ENCODE data around the gene BIRC5.
"Not testable (repeated sequence)": the region's sequence is repeated elsewhere in the genome, so short reads cannot be mapped to it uniquely, and the experiment has no call there.

Gene BIRC5

GRCh38 chr17:78225088-78225865 is 11.2 kb downstream of the BIRC5 start:
- DNase-seq (ENCODE audit: low spot score) = no peak

GRCh38 chr17:78226055-78226758 is 12.2 kb downstream of the BIRC5 start:
- DNase-seq (ENCODE audit: low spot score) = no peak

GRCh38 chr17:78226759-78227454 is 12.9 kb downstream of the BIRC5 start:
- DNase-seq (ENCODE audit: low spot score) = no peak

- no peak for DNase-seq (ENCODE audit: low spot score)
Observed at GRCh38 chr17:78227455-78227916, 13.4 kb downstream of the BIRC5 start.

- DNase-seq (ENCODE audit: low spot score) = no peak
Observed at GRCh38 chr17:78228176-78228575, 14.1 kb downstream of the BIRC5 start.

GRCh38 chr17:78230252-78230962 is 16.4 kb downstream of the BIRC5 start:
- DNase-seq (ENCODE audit: low spot score) = no peak

GRCh38 chr17:78230996-78231935 is 17.2 kb downstream of the BIRC5 start, which contains the start of gene TMEM235:
TSS of gene TMEM235 (plus strand) at chr17:78231631. CDS start at chr17:78232024, 393 bp downstream.
- no peak for DNase-seq (ENCODE audit: low spot score)

DNA sequence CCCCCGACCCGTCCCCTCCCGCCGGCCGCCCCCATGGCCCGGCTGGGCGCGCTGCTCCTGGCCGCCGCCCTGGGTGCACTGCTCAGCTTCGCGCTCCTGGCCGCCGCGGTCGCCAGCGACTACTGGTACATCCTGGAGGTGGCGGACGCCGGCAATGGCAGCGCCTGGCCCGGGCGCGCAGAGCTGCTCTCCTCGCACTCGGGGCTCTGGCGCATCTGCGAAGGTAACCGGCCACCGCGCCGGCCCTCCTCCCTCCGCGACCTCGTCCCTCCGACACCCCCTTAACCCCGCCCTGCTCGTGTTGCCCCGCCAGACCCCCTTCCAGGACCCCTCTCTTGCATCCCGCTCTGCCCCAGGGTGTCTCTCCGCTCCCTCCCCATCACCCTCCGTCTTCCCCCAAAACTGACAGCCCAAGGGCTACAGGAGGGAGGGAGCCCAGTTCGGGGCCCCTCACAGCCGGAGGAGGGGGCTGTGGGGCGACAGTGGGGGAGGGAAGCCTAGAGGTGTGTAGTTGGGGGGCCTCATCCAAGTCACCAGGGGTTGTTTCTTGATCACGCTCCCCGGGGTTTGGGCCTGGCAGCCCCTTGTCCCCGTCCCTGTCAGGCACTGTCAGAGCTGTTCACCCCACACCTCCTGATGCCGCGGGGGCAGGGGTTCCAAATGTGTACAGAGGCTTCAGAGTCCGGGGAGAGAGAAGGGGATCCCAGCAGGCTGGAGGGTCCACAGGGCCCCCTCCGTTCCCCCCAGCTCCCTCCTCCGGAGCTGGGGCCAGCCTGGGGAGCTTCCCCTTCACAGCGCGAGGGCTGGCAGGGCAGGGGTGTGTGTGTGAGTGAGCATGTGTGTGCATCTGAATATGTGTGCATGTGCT is 18.2 kb downstream of the BIRC5 start:
- no peak for DNase-seq (ENCODE audit: low spot score)

GRCh38 chr17:78232859-78233173 is 18.8 kb downstream of the BIRC5 start:
- no peak for DNase-seq (ENCODE audit: low spot score)

DNA sequence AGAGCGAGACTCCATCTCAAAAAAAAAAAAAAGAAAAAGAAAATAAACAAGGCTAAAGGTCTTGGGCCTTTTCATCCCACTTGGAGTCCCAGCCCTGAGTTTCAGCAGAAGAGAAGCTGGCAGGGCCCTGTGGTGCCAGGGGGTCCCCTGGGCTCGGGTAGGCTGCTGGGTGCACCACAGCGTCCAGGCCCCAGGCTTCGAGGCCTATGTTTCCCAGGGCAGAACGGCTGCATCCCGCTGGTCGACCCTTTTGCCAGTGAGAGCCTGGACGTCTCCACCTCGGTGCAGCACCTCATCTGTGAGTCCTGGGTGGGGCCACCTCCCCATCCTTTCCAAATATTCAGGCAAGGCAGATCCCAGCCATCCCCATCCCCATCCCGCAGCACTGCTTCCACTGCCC is 19.6 kb downstream of the BIRC5 start:
- DNase-seq (ENCODE audit: low spot score) = no peak

DNA sequence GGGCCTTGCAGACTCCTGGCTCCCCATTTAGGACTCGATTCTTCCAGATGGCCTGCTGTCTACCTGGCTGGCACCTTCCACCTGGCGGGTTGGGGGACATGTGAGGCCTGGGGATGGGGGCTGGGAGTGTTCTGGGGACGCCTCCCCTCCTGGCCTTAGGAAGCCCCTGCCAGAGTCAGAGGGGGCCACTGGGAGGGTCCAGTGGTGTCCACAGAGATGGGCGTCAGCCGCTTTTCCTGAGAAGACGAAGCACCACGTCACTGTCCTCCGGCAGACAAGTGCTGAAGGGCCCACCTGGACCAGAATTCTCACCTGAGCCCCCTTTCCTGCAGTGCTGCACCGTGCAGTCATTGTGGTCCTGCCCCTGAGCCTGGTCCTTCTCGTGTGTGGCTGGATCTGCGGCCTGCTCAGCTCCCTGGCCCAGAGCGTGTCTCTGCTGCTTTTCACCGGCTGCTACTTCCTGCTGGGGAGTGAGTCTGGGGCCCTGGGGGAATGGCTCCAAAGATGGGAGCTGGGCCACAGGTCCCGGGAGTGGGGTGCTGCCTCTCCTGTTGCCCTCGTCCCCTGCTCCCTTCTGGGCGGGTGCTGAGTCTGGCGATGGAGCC is 20.3 kb downstream of the BIRC5 start:
- DNase-seq (ENCODE audit: low spot score) = no peak

DNA sequence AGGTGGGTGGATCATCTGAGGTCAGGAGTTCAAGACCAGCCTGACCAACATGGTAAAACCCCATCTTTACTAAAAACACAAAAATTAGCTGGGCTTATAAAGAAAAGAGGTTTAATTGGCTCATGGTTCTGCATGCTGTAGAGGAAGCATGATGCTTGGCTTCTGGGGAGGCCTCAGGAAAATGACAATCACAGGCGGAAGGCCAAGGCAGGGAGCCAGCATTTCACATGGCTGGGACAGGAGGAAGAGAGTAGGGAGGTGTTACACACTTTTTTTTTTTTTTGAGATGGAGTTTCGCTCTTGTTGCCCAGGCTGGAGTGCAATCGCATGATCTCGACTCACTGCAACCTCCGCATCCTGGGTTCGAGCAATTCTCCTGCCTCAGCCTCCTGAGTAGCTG is 21.0 kb downstream of the BIRC5 start:
- not testable (repeated sequence) for DNase-seq (ENCODE audit: low spot score)

DNA sequence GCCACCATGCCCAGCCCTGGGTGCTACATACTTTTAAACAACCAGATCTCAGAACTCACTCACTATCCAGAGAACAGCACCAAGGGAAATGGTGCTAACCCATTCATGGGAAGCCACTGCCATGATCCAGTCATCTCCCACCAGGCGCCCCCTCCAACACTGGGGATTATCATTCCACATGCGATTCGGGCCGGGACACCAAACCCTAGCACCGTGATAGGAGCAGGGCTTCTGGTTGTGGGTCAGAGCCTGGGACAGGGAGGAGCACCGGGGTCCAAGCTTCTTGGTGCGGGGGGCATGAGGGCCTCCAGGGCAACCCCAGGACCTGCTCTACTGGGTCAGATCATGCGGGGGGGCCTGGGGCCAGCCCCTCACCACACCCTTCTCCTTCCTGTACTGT is 21.8 kb downstream of the BIRC5 start:
- DNase-seq (ENCODE audit: low spot score) = no peak

DNA sequence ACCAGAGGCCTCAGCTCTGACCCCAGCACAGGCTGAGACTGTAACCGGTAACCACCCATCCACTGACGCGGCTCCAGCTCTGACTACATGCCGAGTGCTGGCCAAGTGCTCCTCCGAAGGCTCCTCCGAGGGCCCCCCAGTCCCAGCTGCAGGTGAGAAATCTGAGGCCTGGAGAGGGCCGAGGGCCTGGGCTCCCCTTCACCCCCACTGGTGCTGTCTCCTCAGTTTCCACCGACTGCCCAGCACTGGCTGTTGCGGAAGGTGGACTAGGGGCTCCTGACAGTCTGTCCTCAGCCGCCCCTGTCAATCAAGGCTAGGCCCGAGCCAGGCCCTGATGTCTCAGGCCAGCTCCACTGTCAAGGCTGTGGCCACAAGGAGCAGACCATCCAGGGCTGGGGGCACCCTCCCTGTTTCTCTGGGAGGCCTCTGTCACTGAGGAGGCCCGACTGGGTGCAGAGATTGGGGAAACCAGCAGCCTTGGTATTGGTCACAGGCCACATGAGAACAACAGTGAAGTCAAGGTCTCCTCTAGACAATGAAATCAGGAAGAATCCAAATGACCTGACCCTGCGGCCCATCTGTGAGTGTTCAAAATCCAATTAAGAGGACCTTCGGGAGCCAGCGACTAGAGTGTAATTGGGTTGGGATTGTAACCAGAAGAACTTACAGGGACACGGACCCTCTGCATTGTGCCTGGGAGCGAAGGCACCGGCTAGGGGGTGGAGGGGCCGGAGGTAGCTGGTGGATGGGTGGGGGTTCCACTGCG is 22.5 kb downstream of the BIRC5 start:
- DNase-seq (ENCODE audit: low spot score) = no peak

GRCh38 chr17:78237401-78238012 is 23.5 kb downstream of the BIRC5 start:
- DNase-seq (ENCODE audit: low spot score) = no peak

- no peak for DNase-seq (ENCODE audit: low spot score)
Observed at GRCh38 chr17:78238823-78239488, 24.9 kb downstream of the BIRC5 start.

GRCh38 chr17:78239489-78239931 is 25.5 kb downstream of the BIRC5 start:
- no peak for DNase-seq (ENCODE audit: low spot score)

Data from HuH-7 (cell line).